Mucosa of stomach (tissue), 1 donor: Measurements from ENCODE around the gene PRDX2.
"Not testable (repeated sequence)": the region's sequence is repeated elsewhere in the genome, so short reads cannot be mapped to it uniquely, and the experiment has no call there.

Experiments
- H3K27me3 ChIP-seq: one replicate; pipeline ENCODE4 v1.7.0; 2013; ENCODE audit warnings: mild to moderate bottlenecking, low read length; ENCODE audit not compliant: control insufficient read depth, insufficient read depth
- H3K36me3 ChIP-seq: one replicate; pipeline ENCODE4 v1.7.0; 2013; ENCODE audit warnings: low read length; ENCODE audit not compliant: control insufficient read depth, insufficient read depth
- H3K4me1 ChIP-seq: one replicate; pipeline ENCODE4 v1.7.0; 2013; ENCODE audit warnings: mild to moderate bottlenecking, low read length; ENCODE audit not compliant: control insufficient read depth, insufficient read depth
- H3K4me3 ChIP-seq: one replicate; pipeline ENCODE4 v1.7.0; 2013; ENCODE audit warnings: low read length
- H3K9ac ChIP-seq: one replicate; pipeline ENCODE4 v1.7.0; 2013; ENCODE audit warnings: mild to moderate bottlenecking, low read length, moderate library complexity
- H3K9me3 ChIP-seq: one replicate; pipeline ENCODE4 v1.7.0; 2013; ENCODE audit warnings: mild to moderate bottlenecking, low read length, moderate library complexity; ENCODE audit not compliant: control insufficient read depth
- donor health status: Pancreatic carcinoma.

PRDX2 gene

GRCh38 chr19:12806242-12807081, 4.9 kb upstream of the PRDX2 start, which contains the start of gene RNASEH2A:
RNASEH2A (plus strand) TSS chr19:12806584; CDS start chr19:12806674, 90 bp downstream.
- H3K4me3 ChIP-seq = peak within 1 kb of the TSS; percentile 16
- peaks cover 21% of the 10 kb centered on the region for H3K4me1 ChIP-seq
- H3K9ac ChIP-seq = peak within 1 kb of the TSS; percentile 53
- H3K9me3 ChIP-seq = no peaks in the 10 kb centered on the region
- H3K36me3 ChIP-seq = no peaks in the 10 kb centered on the region
- H3K27me3 ChIP-seq = no peaks in the 10 kb centered on the region

- no peak overlapping the region for H3K9ac ChIP-seq
- H3K36me3 ChIP-seq = no peaks in the 10 kb centered on the region
- H3K4me1 ChIP-seq = peaks cover 34% of the 10 kb centered on the region
- H3K9me3 ChIP-seq = no peaks in the 10 kb centered on the region
- H3K4me3 ChIP-seq = no peak overlapping the region
- no peaks in the 10 kb centered on the region for H3K27me3 ChIP-seq
Measured at GRCh38 chr19:12804051-12804450, 2.5 kb upstream of the PRDX2 start.

- Histone ChIP-seq H3K9me3 (no peaks in the 10 kb centered on the region), H3K4me3 (no peak overlapping the region), H3K27me3 (no peaks in the 10 kb centered on the region), H3K4me1 (peaks cover 34% of the 10 kb centered on the region), H3K36me3 (no peaks in the 10 kb centered on the region), H3K9ac (peak overlapping the region; percentile 91)
Measured at GRCh38 chr19:12802267-12803106, 887 bp upstream of the PRDX2 start.

- H3K9ac ChIP-seq = peak overlapping the region; percentile 91
- no peaks in the 10 kb centered on the region for H3K36me3 ChIP-seq
- no peaks in the 10 kb centered on the region for H3K27me3 ChIP-seq
Measured at GRCh38 chr19:12800923-12801465, 606 bp downstream of the PRDX2 start.

GRCh38 chr19:12800466-12800770, 1.2 kb downstream of the PRDX2 start:
- Histone ChIP-seq H3K4me1 (peaks cover 37% of the 10 kb centered on the region), H3K4me3 (peak overlapping the region; percentile 90), H3K9ac (peak overlapping the region; percentile 91), H3K9me3 (no peaks in the 10 kb centered on the region), H3K36me3 (no peaks in the 10 kb centered on the region), H3K27me3 (no peaks in the 10 kb centered on the region)

More at GRCh38 chr19:12800923-12801465, 606 bp downstream of the PRDX2 start:
- no peaks in the 10 kb centered on the region for H3K9me3 ChIP-seq
- peaks cover 33% of the 10 kb centered on the region for H3K4me1 ChIP-seq
- peak overlapping the region; percentile 90 for H3K4me3 ChIP-seq

GRCh38 chr19:12799742-12800465, 1.7 kb downstream of the PRDX2 start:
- Histone ChIP-seq H3K36me3 (no peaks in the 10 kb centered on the region), H3K9me3 (no peaks in the 10 kb centered on the region), H3K4me3 (no peak overlapping the region), H3K9ac (peak overlapping the region; percentile 91), H3K27me3 (no peaks in the 10 kb centered on the region), H3K4me1 (peaks cover 40% of the 10 kb centered on the region)

GRCh38 chr19:12797607-12798006, 4.0 kb downstream of the PRDX2 start:
- not testable (repeated sequence) for H3K9ac ChIP-seq, H3K9me3 ChIP-seq, H3K36me3 ChIP-seq, H3K27me3 ChIP-seq, H3K4me3 ChIP-seq
- peaks cover 48% of the 10 kb centered on the region for H3K4me1 ChIP-seq

GRCh38 chr19:12797141-12797587, 4.4 kb downstream of the PRDX2 start:
- Histone ChIP-seq H3K9me3 (no peaks in the 10 kb centered on the region), H3K4me1 (peaks cover 43% of the 10 kb centered on the region), H3K9ac (no peak overlapping the region), H3K27me3 (no peaks in the 10 kb centered on the region), H3K4me3 (no peak overlapping the region), H3K36me3 (no peaks in the 10 kb centered on the region)

GRCh38 chr19:12796146-12797071, 5.2 kb downstream of the PRDX2 start:
- Histone ChIP-seq H3K9me3 (no peaks in the 10 kb centered on the region), H3K9ac (peak overlapping the region; percentile 56), H3K4me1 (peaks cover 39% of the 10 kb centered on the region), H3K27me3 (no peaks in the 10 kb centered on the region), H3K36me3 (no peaks in the 10 kb centered on the region), H3K4me3 (peak overlapping the region; percentile 49)

GRCh38 chr19:12794971-12795381, 6.6 kb downstream of the PRDX2 start:
- H3K4me1 ChIP-seq = peaks cover 36% of the 10 kb centered on the region
- H3K27me3 ChIP-seq = no peaks in the 10 kb centered on the region
- H3K9ac ChIP-seq = no peak overlapping the region
- H3K36me3 ChIP-seq = no peaks in the 10 kb centered on the region
- no peak overlapping the region for H3K4me3 ChIP-seq
- no peaks in the 10 kb centered on the region for H3K9me3 ChIP-seq
